LNCAP (cell line): ENCODE measurements around the gene PRKAB1.

Source experiments
- CTCF ChIP-seq: fragments of 450-650 bp; IDR thresholded peaks from 2 replicates; pipeline ENCODE4 v1.5.1; 2017; ENCODE audit warnings: mild to moderate bottlenecking

PRKAB1 gene

GRCh38 chr12:119720349-119720748 lies 52.4 kb downstream of the PRKAB1 start:
- no peak for TF ChIP-seq CTCF

- no peak for TF ChIP-seq CTCF
Measured at GRCh38 chr12:119721306-119721705, 53.4 kb downstream of the PRKAB1 start.

- TF ChIP-seq CTCF = no peak
Measured at GRCh38 chr12:119725523-119725922, 57.6 kb downstream of the PRKAB1 start.

GRCh38 chr12:119727600-119728443 lies 59.9 kb downstream of the PRKAB1 start:
- no peak for TF ChIP-seq CTCF

GRCh38 chr12:119728444-119728745 lies 60.5 kb downstream of the PRKAB1 start:
- no peak for TF ChIP-seq CTCF

- no peak for TF ChIP-seq CTCF
Measured at GRCh38 chr12:119729871-119730270, 61.9 kb downstream of the PRKAB1 start.

- TF ChIP-seq CTCF = no peak
Measured at GRCh38 chr12:119730381-119730780, 62.4 kb downstream of the PRKAB1 start.
